Loucy (cell line): ENCODE results near the gene OSGEP.

Experiments
- H2AFZ ChIP-seq: fragments of 200-600 bp; sonication (generic); 2 replicates; pipeline ENCODE4 v1.6.0; 2016; ENCODE audit warnings: antibody characterized with exemption, mild to moderate bottlenecking, low read length, moderate library complexity
- H3F3A ChIP-seq: fragments of 200-600 bp; 2 replicates; pipeline ENCODE4 v1.6.0; 2016; ENCODE audit warnings: antibody characterized with exemption, low read depth, mild to moderate bottlenecking
- H3K27me3 ChIP-seq: fragments of 200-600 bp; sonication (generic); 2 replicates; pipeline ENCODE4 v1.6.1; 2014; ENCODE audit warnings: low read length, mild to moderate bottlenecking; ENCODE audit not compliant: insufficient read depth, poor library complexity, severe bottlenecking
- H3K36me3 ChIP-seq: fragments of 200-600 bp; sonication (generic); 2 replicates; pipeline ENCODE4 v1.6.1; 2016; ENCODE audit warnings: low read length; ENCODE audit not compliant: insufficient read depth
- H3K4me1 ChIP-seq: fragments of 200-600 bp; sonication (generic); 2 replicates; pipeline ENCODE4 v1.5.1; 2014; ENCODE audit warnings: low read length, mild to moderate bottlenecking; ENCODE audit not compliant: insufficient read depth, poor library complexity, severe bottlenecking
- H3K4me2 ChIP-seq: fragments of 200-600 bp; sonication (generic); 2 replicates; pipeline ENCODE4 v1.6.0; 2014; ENCODE audit warnings: antibody characterized with exemption, low read length, low read depth, mild to moderate bottlenecking; ENCODE audit not compliant: poor library complexity, severe bottlenecking
- H3K4me3 ChIP-seq: fragments of 200-600 bp; sonication (generic); 2 replicates; pipeline ENCODE4 v1.5.1; 2014; ENCODE audit warnings: low read length, mild to moderate bottlenecking, mixed read lengths; ENCODE audit not compliant: poor library complexity, severe bottlenecking
- H3K79me2 ChIP-seq: fragments of 200-600 bp; sonication (generic); 2 replicates; pipeline ENCODE4 v1.6.1; 2014; ENCODE audit warnings: low read length; ENCODE audit not compliant: insufficient read depth
- H3K9ac ChIP-seq: fragments of 200-600 bp; sonication (generic); 2 replicates; pipeline ENCODE4 v1.6.0; 2014; ENCODE audit warnings: mild to moderate bottlenecking, low read depth, low read length, moderate library complexity; ENCODE audit not compliant: poor library complexity, severe bottlenecking
- H3K9me2 ChIP-seq: fragments of 200-600 bp; sonication (generic); replicated peaks from 2 replicates; pipeline ENCODE4 v1.6.1; 2016; ENCODE audit warnings: low read depth, low read length, mixed read lengths
- H3K9me3 ChIP-seq: fragments of 200-600 bp; sonication (generic); 2 replicates; pipeline ENCODE4 v1.6.1; 2014; ENCODE audit warnings: mild to moderate bottlenecking, antibody characterized with exemption, low read length, low read depth; ENCODE audit not compliant: insufficient read depth
- H4K20me1 ChIP-seq: fragments of 200-600 bp; sonication (generic); 2 replicates; pipeline ENCODE4 v1.6.0; 2014; ENCODE audit warnings: antibody characterized with exemption, low read length, mild to moderate bottlenecking; ENCODE audit not compliant: insufficient read depth, poor library complexity, severe bottlenecking
- EZH2phosphoT487 ChIP-seq: fragments of 200-600 bp; IDR thresholded peaks from 2 replicates; pipeline ENCODE4 v1.6.1; 2018; ENCODE audit warnings: antibody characterized with exemption, mild to moderate bottlenecking, moderate library complexity, borderline replicate concordance
- TF ChIP-seq, protein P1 (sequence below): fragments of 200-600 bp; sonication (generic); conservative IDR thresholded peaks from 2 replicates; pipeline ENCODE4 v1.5.1; 2014; ENCODE audit warnings: mild to moderate bottlenecking, antibody characterized with exemption, low read length

Gene OSGEP

GRCh38 chr14:20418501-20418909, 36.1 kb downstream of the OSGEP start:
- no peaks in the 10 kb centered on the region for H4K20me1 ChIP-seq
- no peak overlapping the region for H3K9ac ChIP-seq
- H3F3A ChIP-seq, result no peaks in the 10 kb centered on the region
- no peaks in the 10 kb centered on the region for H3K36me3 ChIP-seq
- no peak overlapping the region for H3K4me3 ChIP-seq
- H2AFZ ChIP-seq, result no peak overlapping the region
- peaks cover 21% of the 10 kb centered on the region for H3K4me1 ChIP-seq
- no peaks in the 10 kb centered on the region for H3K9me2 ChIP-seq
- no peak overlapping the region for H3K4me2 ChIP-seq
- H3K27me3 ChIP-seq, result no peaks in the 10 kb centered on the region
- 0 out of 2 replicates have a peak, but pooled peaks cover 6% of the 10 kb centered on the region for H3K79me2 ChIP-seq
- H3K9me3 ChIP-seq, result no peaks in the 10 kb centered on the region
- TF ChIP-seq, protein P1, sequence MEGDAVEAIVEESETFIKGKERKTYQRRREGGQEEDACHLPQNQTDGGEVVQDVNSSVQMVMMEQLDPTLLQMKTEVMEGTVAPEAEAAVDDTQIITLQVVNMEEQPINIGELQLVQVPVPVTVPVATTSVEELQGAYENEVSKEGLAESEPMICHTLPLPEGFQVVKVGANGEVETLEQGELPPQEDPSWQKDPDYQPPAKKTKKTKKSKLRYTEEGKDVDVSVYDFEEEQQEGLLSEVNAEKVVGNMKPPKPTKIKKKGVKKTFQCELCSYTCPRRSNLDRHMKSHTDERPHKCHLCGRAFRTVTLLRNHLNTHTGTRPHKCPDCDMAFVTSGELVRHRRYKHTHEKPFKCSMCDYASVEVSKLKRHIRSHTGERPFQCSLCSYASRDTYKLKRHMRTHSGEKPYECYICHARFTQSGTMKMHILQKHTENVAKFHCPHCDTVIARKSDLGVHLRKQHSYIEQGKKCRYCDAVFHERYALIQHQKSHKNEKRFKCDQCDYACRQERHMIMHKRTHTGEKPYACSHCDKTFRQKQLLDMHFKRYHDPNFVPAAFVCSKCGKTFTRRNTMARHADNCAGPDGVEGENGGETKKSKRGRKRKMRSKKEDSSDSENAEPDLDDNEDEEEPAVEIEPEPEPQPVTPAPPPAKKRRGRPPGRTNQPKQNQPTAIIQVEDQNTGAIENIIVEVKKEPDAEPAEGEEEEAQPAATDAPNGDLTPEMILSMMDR, result no peak
- no peak for TF ChIP-seq EZH2phosphoT487

DNA sequence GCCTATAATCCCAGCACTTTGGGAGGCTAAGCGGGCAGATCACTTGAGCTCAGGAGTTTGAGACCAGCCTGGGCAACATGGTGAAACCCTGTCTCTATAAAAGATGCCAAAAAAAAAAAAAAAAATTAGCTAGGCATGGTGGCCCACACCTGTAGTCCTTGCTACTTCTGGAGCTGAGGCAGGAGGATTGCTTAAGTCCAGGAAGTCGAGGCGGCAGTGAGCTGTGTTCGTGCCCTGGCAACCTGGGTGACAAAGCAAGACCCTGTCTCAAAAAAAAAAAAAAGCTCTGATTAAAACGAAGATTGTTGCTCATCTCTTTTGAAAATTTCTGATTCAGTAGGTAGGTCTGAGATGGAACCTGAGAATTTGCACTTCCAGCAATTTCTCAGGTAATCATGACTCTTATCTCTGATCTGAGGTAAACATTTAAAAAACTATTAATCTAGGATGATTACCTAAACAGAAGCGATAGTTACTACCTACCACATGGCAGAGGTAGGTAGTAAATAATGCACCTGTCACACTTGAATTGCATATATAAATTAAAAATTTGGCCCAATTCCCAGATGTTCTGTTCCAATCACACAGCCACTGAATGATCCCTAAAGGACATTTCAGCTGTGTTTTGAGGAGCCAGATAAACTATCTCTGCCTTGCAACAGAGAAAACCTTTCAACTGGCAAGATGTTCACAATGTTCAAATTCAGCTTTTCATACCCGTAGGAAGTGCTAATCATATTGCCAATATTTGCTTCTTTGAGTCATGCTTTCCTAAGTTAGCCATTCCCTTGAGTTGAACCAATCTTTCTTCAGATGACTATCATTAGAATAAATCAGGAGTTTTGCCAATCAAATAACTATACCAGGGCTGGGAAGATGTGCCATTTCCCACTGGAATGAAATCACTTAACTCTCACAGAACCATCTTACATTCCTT, 37.1 kb downstream of the OSGEP start:
- Histone ChIP-seq H3K79me2 (peaks cover 13% of the 10 kb centered on the region), H3K9ac (no peak overlapping the region), H3K9me3 (no peaks in the 10 kb centered on the region), H3K4me3 (no peak overlapping the region), H3F3A (no peaks in the 10 kb centered on the region), H3K36me3 (no peaks in the 10 kb centered on the region), H3K4me1 (peaks cover 16% of the 10 kb centered on the region), H3K27me3 (no peaks in the 10 kb centered on the region), H4K20me1 (no peaks in the 10 kb centered on the region), H3K9me2 (no peaks in the 10 kb centered on the region), H3K4me2 (no peak overlapping the region), H2AFZ (no peak overlapping the region)
- TF ChIP-seq, protein P1, result no peak
- TF ChIP-seq EZH2phosphoT487, result no peak

- no peaks in the 10 kb centered on the region for H3F3A ChIP-seq
- no peaks in the 10 kb centered on the region for H3K9me3 ChIP-seq
- peak overlapping the region; percentile 85 for H2AFZ ChIP-seq
- H4K20me1 ChIP-seq, result peaks cover 4% of the 10 kb centered on the region
- no peaks in the 10 kb centered on the region for H3K9me2 ChIP-seq
- peaks cover 25% of the 10 kb centered on the region for H3K79me2 ChIP-seq
- H3K4me2 ChIP-seq, result peak overlapping the region; percentile 56
- no peaks in the 10 kb centered on the region for H3K36me3 ChIP-seq
- peak overlapping the region; percentile 32 for H3K4me3 ChIP-seq
- TF ChIP-seq EZH2phosphoT487, result no peak
- TF ChIP-seq, protein P1, result no peak
- peak overlapping the region; percentile 57 for H3K9ac ChIP-seq
- H3K4me1 ChIP-seq, result peaks cover 26% of the 10 kb centered on the region
- H3K27me3 ChIP-seq, result no peaks in the 10 kb centered on the region
These were observed 38.4 kb downstream of the OSGEP start for GRCh38 chr14:20416223-20416622.
